Measurements from ENCODE around the gene GALR1. TPM values are rescaled to one million over a fixed set of nuclear protein-coding genes. Genes with fewer than 3 reads are reported as not detected.
A peak's percentile ranks its signal among the peaks of the same experiment; 100 is the strongest.

Gene GALR1
- total and polyA plus RNA-seq, 2 experiments from 2014 or later = 0.07 TPM; not detected in 1

GRCh38 chr18:77250926-77251729, 1.5 kb downstream of the GALR1 start:
- WGBS (ENCODE audit: low lambda C conversion rate, missing lambda C conversion rate) = 7% methylated on average over 61 of the region's 67 CpGs
- Histone ChIP-seq H3K4me1 (ENCODE audit: insufficient read depth) (no peaks in the 10 kb centered on the region), H3K79me2 (no peaks in the 10 kb centered on the region), H4K20me1 (ENCODE audit: insufficient read depth, poor library complexity, severe bottlenecking) (no peaks in the 10 kb centered on the region), H3K27me3 (peaks cover 78% of the 10 kb centered on the region), H3K4me2 (peak overlapping the region; percentile 82), H2AFZ (no peak overlapping the region), H3K9me3 (ENCODE audit: low read depth) (no peaks in the 10 kb centered on the region), H3K9me2 (replicated peaks; ENCODE audit: insufficient read depth) (no peaks in the 10 kb centered on the region), H3K27ac (no peak overlapping the region), H3K4me3 (no peak overlapping the region), H3K36me3 (replicated peaks; ENCODE audit: insufficient read depth, low read depth) (no peaks in the 10 kb centered on the region)
- no peak for TF ChIP-seq EZH2phosphoT487 (IDR thresholded peaks at IDR 0.05; ENCODE audit: low read depth, severe bottlenecking, unreplicated experiment)
- no peak for TF ChIP-seq CTCF (IDR thresholded peaks at IDR 0.05; ENCODE audit: poor library complexity)
- no peak for TF ChIP-seq EZH2 (IDR thresholded peaks at IDR 0.05; ENCODE audit: borderline replicate concordance)
- no peak for DNase-seq (ENCODE audit: low spot score)

GRCh38 chr18:77251730-77252050, 2.0 kb downstream of the GALR1 start:
- Histone ChIP-seq H3K9me3 (ENCODE audit: low read depth) (no peaks in the 10 kb centered on the region), H3K9me2 (replicated peaks; ENCODE audit: insufficient read depth) (no peaks in the 10 kb centered on the region), H3K4me3 (no peak overlapping the region), H3K79me2 (no peaks in the 10 kb centered on the region), H3K4me1 (ENCODE audit: insufficient read depth) (no peaks in the 10 kb centered on the region), H3K4me2 (peak overlapping the region; percentile 82), H3K36me3 (replicated peaks; ENCODE audit: insufficient read depth, low read depth) (no peaks in the 10 kb centered on the region), H4K20me1 (ENCODE audit: insufficient read depth, poor library complexity, severe bottlenecking) (no peaks in the 10 kb centered on the region), H3K27ac (no peak overlapping the region), H2AFZ (no peak overlapping the region), H3K27me3 (peaks cover 76% of the 10 kb centered on the region)
- 16% methylated on average over 20 of the region's 20 CpGs for WGBS (ENCODE audit: low lambda C conversion rate, missing lambda C conversion rate)
- peak; percentile 53 for TF ChIP-seq EZH2 (IDR thresholded peaks at IDR 0.05; ENCODE audit: borderline replicate concordance)
- no peak for TF ChIP-seq EZH2phosphoT487 (IDR thresholded peaks at IDR 0.05; ENCODE audit: low read depth, severe bottlenecking, unreplicated experiment)
- no peak for DNase-seq (ENCODE audit: low spot score)

GRCh38 chr18:77254711-77255405, 5.2 kb downstream of the GALR1 start:
- TF ChIP-seq CTCF (IDR thresholded peaks at IDR 0.05; ENCODE audit: poor library complexity) (no peak), EZH2 (IDR thresholded peaks at IDR 0.05; ENCODE audit: borderline replicate concordance) (no peak), EZH2phosphoT487 (IDR thresholded peaks at IDR 0.05; ENCODE audit: low read depth, severe bottlenecking, unreplicated experiment) (no peak)
- Histone ChIP-seq H3K4me1 (ENCODE audit: insufficient read depth) (no peaks in the 10 kb centered on the region), H3K4me2 (no peak overlapping the region), H4K20me1 (ENCODE audit: insufficient read depth, poor library complexity, severe bottlenecking) (no peaks in the 10 kb centered on the region), H3K27ac (no peak overlapping the region), H2AFZ (no peak overlapping the region), H3K9me2 (replicated peaks; ENCODE audit: insufficient read depth) (no peaks in the 10 kb centered on the region), H3K27me3 (peaks cover 54% of the 10 kb centered on the region), H3K9me3 (ENCODE audit: low read depth) (no peaks in the 10 kb centered on the region), H3K36me3 (replicated peaks; ENCODE audit: insufficient read depth, low read depth) (no peaks in the 10 kb centered on the region), H3K79me2 (no peaks in the 10 kb centered on the region), H3K4me3 (no peak overlapping the region)
- no peak for DNase-seq (ENCODE audit: low spot score)
- 58% methylated on average over 10 of the region's 10 CpGs for WGBS (ENCODE audit: low lambda C conversion rate, missing lambda C conversion rate)

Data from hepatocyte (in vitro differentiated cells).